H9 (cell line): ENCODE results near the gene ASPHD1. TPM values are rescaled to one million over a fixed set of nuclear protein-coding genes. Genes with fewer than 3 reads are reported as not detected.

Experiments
- DNase-seq: peaks from one replicate; pipeline ENCODE4 v3.0.0-alpha.2; 2017
- H2AFZ ChIP-seq: one replicate; pipeline ENCODE4 v1.6.1; 2013; ENCODE audit warnings: mild to moderate bottlenecking, low read length, control low read depth, moderate library complexity
- H2AK5ac ChIP-seq: 2 replicates; pipeline ENCODE4 v1.6.1; 2013; ENCODE audit warnings: low read length, control low read depth, mixed read lengths; ENCODE audit not compliant: insufficient read length
- H2BK120ac ChIP-seq: one replicate; pipeline ENCODE4 v1.6.1; 2013; ENCODE audit warnings: low read depth, mild to moderate bottlenecking, low read length, control low read depth, inconsistent platforms; ENCODE audit not compliant: poor library complexity, severe bottlenecking
- H2BK12ac ChIP-seq: 2 replicates; pipeline ENCODE4 v1.6.1; 2013; ENCODE audit warnings: low read length, control low read depth, mixed read lengths, low read depth; ENCODE audit not compliant: insufficient read length
- H2BK15ac ChIP-seq: 2 replicates; pipeline ENCODE4 v1.6.1; 2013; ENCODE audit warnings: low read depth, low read length, control low read depth
- H2BK20ac ChIP-seq: one replicate; pipeline ENCODE4 v1.6.1; 2013; ENCODE audit warnings: low read depth, mild to moderate bottlenecking, low read length, control low read depth, inconsistent platforms; ENCODE audit not compliant: poor library complexity, severe bottlenecking
- H2BK5ac ChIP-seq: 2 replicates; pipeline ENCODE4 v1.6.1; 2013; ENCODE audit warnings: low read length, control low read depth, mixed read lengths; ENCODE audit not compliant: insufficient read length
- H3K14ac ChIP-seq: 2 replicates; pipeline ENCODE4 v1.6.1; 2013; ENCODE audit warnings: low read length, control low read depth; ENCODE audit not compliant: insufficient read depth
- H3K18ac ChIP-seq: 2 replicates; pipeline ENCODE4 v1.6.1; 2013; ENCODE audit warnings: low read depth, mild to moderate bottlenecking, mixed read lengths, low read length, control low read depth; ENCODE audit not compliant: insufficient read length
- H3K23ac ChIP-seq: 2 replicates; pipeline ENCODE4 v1.6.1; 2013; ENCODE audit warnings: low read length, control low read depth, mixed read lengths, low read depth; ENCODE audit not compliant: insufficient read length
- H3K23me2 ChIP-seq: 2 replicates; pipeline ENCODE4 v1.6.1; 2013; ENCODE audit warnings: low read depth, mild to moderate bottlenecking, mixed read lengths, low read length, control low read depth; ENCODE audit not compliant: insufficient read length, poor library complexity, severe bottlenecking
- H3K27ac ChIP-seq: 2 replicates; pipeline ENCODE4 v1.5.1; 2013; ENCODE audit warnings: low read length, control low read depth, mixed read lengths, low read depth; ENCODE audit not compliant: insufficient read length
- H3K27me3 ChIP-seq: 2 replicates; pipeline ENCODE4 v1.6.1; 2013; ENCODE audit warnings: low read length, control low read depth, inconsistent platforms; ENCODE audit not compliant: insufficient read depth
- H3K4ac ChIP-seq: 2 replicates; pipeline ENCODE4 v1.6.1; 2013; ENCODE audit warnings: low read depth, mild to moderate bottlenecking, control low read depth, inconsistent platforms, low read length, moderate library complexity
- H3K4me1 ChIP-seq: 2 replicates; pipeline ENCODE4 v1.6.1; 2013; ENCODE audit warnings: low read length, control low read depth, inconsistent platforms; ENCODE audit not compliant: insufficient read depth
- H3K4me2 ChIP-seq: 2 replicates; pipeline ENCODE4 v1.6.1; 2013; ENCODE audit warnings: low read length, control low read depth, mixed read lengths; ENCODE audit not compliant: insufficient read length, insufficient read depth
- H3K56ac ChIP-seq: 2 replicates; pipeline ENCODE4 v1.6.1; 2013; ENCODE audit warnings: low read depth, mild to moderate bottlenecking, mixed read lengths, low read length, control low read depth; ENCODE audit not compliant: insufficient read length
- H3K79me1 ChIP-seq: 2 replicates; pipeline ENCODE4 v1.6.1; 2013; ENCODE audit warnings: low read depth, mild to moderate bottlenecking, moderate library complexity, low read length, control low read depth, inconsistent platforms; ENCODE audit not compliant: insufficient read depth, poor library complexity, severe bottlenecking
- H3K79me2 ChIP-seq: 2 replicates; pipeline ENCODE4 v1.6.1; 2013; ENCODE audit warnings: low read length, control low read depth, inconsistent platforms; ENCODE audit not compliant: insufficient read depth
- H3K9ac ChIP-seq: 2 replicates; pipeline ENCODE4 v1.6.1; 2013; ENCODE audit warnings: low read length, control low read depth, mixed read lengths; ENCODE audit not compliant: insufficient read length; ENCODE audit errors: extremely low read depth
- H3K9me3 ChIP-seq: one replicate; pipeline ENCODE4 v1.6.1; 2013; ENCODE audit warnings: low read depth, low read length, inconsistent platforms; ENCODE audit not compliant: control insufficient read depth
- H3T11ph ChIP-seq: one replicate; pipeline ENCODE4 v1.6.1; 2013; ENCODE audit warnings: mild to moderate bottlenecking, low read length, control low read depth, inconsistent platforms
- H4K20me1 ChIP-seq: one replicate; pipeline ENCODE4 v1.6.1; 2013; ENCODE audit not compliant: control insufficient read depth, insufficient read length, insufficient read depth
- H4K5ac ChIP-seq: 2 replicates; pipeline ENCODE4 v1.6.1; 2013; ENCODE audit warnings: low read depth, mild to moderate bottlenecking, mixed read lengths, low read length, control low read depth; ENCODE audit not compliant: insufficient read length
- H4K8ac ChIP-seq: replicated peaks from 2 replicates; pipeline ENCODE4 v1.6.1; 2013; ENCODE audit warnings: low read length, control low read depth, mixed read lengths, low read depth; ENCODE audit not compliant: insufficient read length
- H4K91ac ChIP-seq: 2 replicates; pipeline ENCODE4 v1.6.1; 2013; ENCODE audit warnings: low read depth, mild to moderate bottlenecking, moderate library complexity, mixed read lengths, low read length, control low read depth; ENCODE audit not compliant: insufficient read length
- H3K27ac Mint-ChIP-seq, 3 experiments: 2 replicates in 2 of 3; 3 replicates in 1 of 3; pipeline ENCODE4 v1.8.0; 2020 to 2021; ENCODE audit warnings: mixed read lengths in 3 of 3, mild to moderate bottlenecking in 1 of 3, moderate library complexity in 1 of 3
- H3K27me3 Mint-ChIP-seq: 2 replicates; pipeline ENCODE4 v1.8.0; 2021; ENCODE audit warnings: low read depth, mild to moderate bottlenecking, moderate library complexity, mixed read lengths
- H3K36me3 Mint-ChIP-seq, 3 experiments: 2 replicates in 2 of 3; 3 replicates in 1 of 3; pipeline ENCODE4 v1.8.0; 2020 to 2021; ENCODE audit warnings: low read depth in 3 of 3, mixed read lengths in 3 of 3; ENCODE audit not compliant: insufficient read depth in 1 of 3
- H3K4me1 Mint-ChIP-seq, 2 experiments: 2 replicates each; pipeline ENCODE4 v1.8.0; 2020; ENCODE audit warnings: mixed read lengths in 2 of 2
- H3K4me3 Mint-ChIP-seq, 2 experiments: 2 replicates in 1 of 2; 3 replicates in 1 of 2; pipeline ENCODE4 v1.8.0; 2020 to 2021; ENCODE audit warnings: mild to moderate bottlenecking in 2 of 2, mixed read lengths in 2 of 2, moderate library complexity in 1 of 2
- H3K9me3 Mint-ChIP-seq, 2 experiments: 2 replicates in 1 of 2; 3 replicates in 1 of 2; pipeline ENCODE4 v1.8.0; 2020; ENCODE audit warnings: mild to moderate bottlenecking in 2 of 2, mixed read lengths in 2 of 2, moderate library complexity in 1 of 2
- WGBS: extraction: QIAGEN DNeasy Blood & Tissue Kit; methylation state at CpG from one replicate; pipeline ENCODE4 v1.1.7; 2013; ENCODE audit warnings: missing lambda C conversion rate, low lambda C conversion rate, mixed read lengths; ENCODE audit not compliant: insufficient read length; ENCODE audit errors: extremely low coverage; 5-methylcytosine and 5-hydroxymethylcytosine counted together
- total RNA-seq: library from RNA; stranded (reverse); gene quantifications from 2 replicates; pipeline ENCODE4 v1.2.1, GENCODE V29; 2021
- TF ChIP-seq, protein P1 (sequence below): fragments of 200-600 bp; sonication (generic); conservative IDR thresholded peaks from 3 replicates; pipeline ENCODE4 v1.8.0; 2021; ENCODE audit warnings: antibody characterized with exemption, mild to moderate bottlenecking

The ASPHD1 gene
- total RNA-seq, 1 experiment from 2014 or later, result 16.7 TPM

DNA sequence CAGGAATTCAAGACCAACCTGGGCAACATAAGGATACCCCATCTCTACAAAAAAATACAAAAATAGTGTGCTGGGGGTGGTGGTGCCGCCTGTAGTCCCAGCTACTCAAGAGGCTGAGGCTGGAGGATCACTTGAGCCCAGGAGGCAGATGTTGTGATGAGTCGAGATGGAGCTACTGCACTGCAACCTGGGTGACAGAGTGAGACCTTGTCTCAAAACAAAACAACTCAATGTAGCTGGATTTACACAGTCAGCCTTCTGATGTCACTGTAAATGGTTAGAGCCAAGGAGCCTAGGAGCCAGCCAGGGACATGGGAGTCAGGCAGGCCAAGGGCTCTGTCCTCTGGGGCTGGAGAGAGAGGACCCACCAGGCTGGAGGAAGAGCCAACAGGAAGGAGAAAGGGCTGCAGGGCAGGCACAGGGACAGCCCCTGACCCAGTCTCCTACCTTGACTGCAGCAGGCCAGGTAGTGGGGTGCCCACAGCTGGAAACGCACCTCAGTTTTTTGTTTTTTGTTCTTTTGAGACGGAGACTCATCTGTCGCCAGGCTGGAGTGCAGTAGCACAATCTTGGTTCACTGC, 45.7 kb upstream of the ASPHD1 start:
- TF ChIP-seq, protein P1, sequence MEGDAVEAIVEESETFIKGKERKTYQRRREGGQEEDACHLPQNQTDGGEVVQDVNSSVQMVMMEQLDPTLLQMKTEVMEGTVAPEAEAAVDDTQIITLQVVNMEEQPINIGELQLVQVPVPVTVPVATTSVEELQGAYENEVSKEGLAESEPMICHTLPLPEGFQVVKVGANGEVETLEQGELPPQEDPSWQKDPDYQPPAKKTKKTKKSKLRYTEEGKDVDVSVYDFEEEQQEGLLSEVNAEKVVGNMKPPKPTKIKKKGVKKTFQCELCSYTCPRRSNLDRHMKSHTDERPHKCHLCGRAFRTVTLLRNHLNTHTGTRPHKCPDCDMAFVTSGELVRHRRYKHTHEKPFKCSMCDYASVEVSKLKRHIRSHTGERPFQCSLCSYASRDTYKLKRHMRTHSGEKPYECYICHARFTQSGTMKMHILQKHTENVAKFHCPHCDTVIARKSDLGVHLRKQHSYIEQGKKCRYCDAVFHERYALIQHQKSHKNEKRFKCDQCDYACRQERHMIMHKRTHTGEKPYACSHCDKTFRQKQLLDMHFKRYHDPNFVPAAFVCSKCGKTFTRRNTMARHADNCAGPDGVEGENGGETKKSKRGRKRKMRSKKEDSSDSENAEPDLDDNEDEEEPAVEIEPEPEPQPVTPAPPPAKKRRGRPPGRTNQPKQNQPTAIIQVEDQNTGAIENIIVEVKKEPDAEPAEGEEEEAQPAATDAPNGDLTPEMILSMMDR, result no peak
- H3K23ac ChIP-seq, result no peak overlapping the region
- no peak overlapping the region for H2BK12ac ChIP-seq
- H3K79me1 ChIP-seq, result no peaks in the 10 kb centered on the region
- no peak overlapping the region for H3K4me3 Mint-ChIP-seq
- H3K4me1 Mint-ChIP-seq, result peaks cover 4 to 5% of the 10 kb centered on the region in 2 experiments
- no peak overlapping the region for H3K56ac ChIP-seq
- H3K27me3 ChIP-seq, result no peaks in the 10 kb centered on the region
- H3K27me3 Mint-ChIP-seq, result no peaks in the 10 kb centered on the region
- no peak overlapping the region for H3K14ac ChIP-seq
- H3K27ac ChIP-seq, result no peak overlapping the region
- no peak overlapping the region for H2AK5ac ChIP-seq
- no peak overlapping the region for H2AFZ ChIP-seq
- H3K4ac ChIP-seq, result no peak overlapping the region
- no peak overlapping the region for H2BK20ac ChIP-seq
- no peaks in the 10 kb centered on the region for H3K9me3 ChIP-seq
- no peaks in the 10 kb centered on the region for H3K79me2 ChIP-seq
- H4K20me1 ChIP-seq, result no peaks in the 10 kb centered on the region
- no peak overlapping the region for H2BK15ac ChIP-seq
- no peak overlapping the region for H3K18ac ChIP-seq
- H2BK5ac ChIP-seq, result no peak overlapping the region
- H4K8ac ChIP-seq, result no peak overlapping the region
- H3K9me3 Mint-ChIP-seq, result no peaks in the 10 kb centered on the region
- no CpG with 5 or more reads among the region's 5 CpGs for WGBS
- H3K4me2 ChIP-seq, result no peak overlapping the region
- peaks cover 8 to 16% (median 16%) of the 10 kb centered on the region in 3 experiments; a peak in 6 of 7 replicates for H3K36me3 Mint-ChIP-seq
- no peak overlapping the region for H2BK120ac ChIP-seq
- H3K23me2 ChIP-seq, result no peaks in the 10 kb centered on the region
- no peaks in the 10 kb centered on the region for H3K4me1 ChIP-seq
- no peak for DNase-seq
- no peak overlapping the region for H3T11ph ChIP-seq
- H4K5ac ChIP-seq, result no peak overlapping the region
- peak overlapping the region in 1 of 3 experiments; percentile 49; a peak in 1 of 7 replicates for H3K27ac Mint-ChIP-seq
- no peak overlapping the region for H3K9ac ChIP-seq
- H4K91ac ChIP-seq, result no peak overlapping the region
